ENCODE measurements around the gene EMCN. TPM values are rescaled to one million over a fixed set of nuclear protein-coding genes. Genes with fewer than 3 reads are reported as not detected.
"Not testable (repeated sequence)": the region's sequence is repeated elsewhere in the genome, so short reads cannot be mapped to it uniquely, and the experiment has no call there.

Gene EMCN
- total RNA-seq, 4 donors from 2014 or later = 13.2 to 32.0 (median 21.9) TPM

DNA sequence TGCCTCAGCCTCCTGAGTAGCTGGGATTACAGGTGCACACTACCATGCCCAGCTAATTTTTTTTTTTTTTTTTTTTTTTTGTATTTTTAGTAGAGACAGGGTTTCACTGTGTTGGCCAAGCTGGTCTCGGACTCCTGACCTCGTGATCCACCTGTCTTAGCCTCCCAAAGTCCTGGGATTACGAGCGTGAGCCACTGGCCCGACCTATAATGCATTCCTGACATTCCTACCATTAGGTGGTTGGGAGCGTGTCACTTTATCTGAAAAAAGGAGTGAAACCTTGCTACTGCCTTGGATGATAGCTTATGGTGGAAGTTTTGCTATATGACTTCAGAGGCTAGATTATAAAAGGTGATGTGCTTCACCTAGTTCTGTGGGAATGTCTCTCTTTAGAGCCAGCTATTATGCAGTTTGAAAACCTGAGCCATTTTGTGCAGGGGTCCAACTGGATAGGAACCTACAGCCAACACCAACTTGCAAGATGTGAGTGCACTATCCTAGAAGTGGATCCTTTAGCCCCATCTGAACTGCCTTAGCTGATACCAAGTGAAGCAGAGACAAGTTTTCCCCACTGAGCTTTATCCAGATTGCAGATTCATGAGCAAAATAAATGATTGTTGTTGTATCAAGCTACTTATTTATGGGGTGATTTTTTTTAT is 29.8 kb upstream of the EMCN start:
- WGBS, 2 donors = 81 to 85% methylated on average over 5 to 6 of the region's 6 CpGs
- no peak overlapping the region for H3K27ac ChIP-seq
- H3K4me1 ChIP-seq = no peaks in the 10 kb centered on the region
- DNase-seq (ENCODE audit: low spot score in 2 of 2) = no peak
- no peak overlapping the region for H3K4me3 ChIP-seq
- H3K27me3 ChIP-seq = no peaks in the 10 kb centered on the region
- no peaks in the 10 kb centered on the region for H3K9me3 ChIP-seq
- TF ChIP-seq POLR2A (IDR thresholded peaks at IDR 0.05) = no peak
- TF ChIP-seq, protein P1, sequence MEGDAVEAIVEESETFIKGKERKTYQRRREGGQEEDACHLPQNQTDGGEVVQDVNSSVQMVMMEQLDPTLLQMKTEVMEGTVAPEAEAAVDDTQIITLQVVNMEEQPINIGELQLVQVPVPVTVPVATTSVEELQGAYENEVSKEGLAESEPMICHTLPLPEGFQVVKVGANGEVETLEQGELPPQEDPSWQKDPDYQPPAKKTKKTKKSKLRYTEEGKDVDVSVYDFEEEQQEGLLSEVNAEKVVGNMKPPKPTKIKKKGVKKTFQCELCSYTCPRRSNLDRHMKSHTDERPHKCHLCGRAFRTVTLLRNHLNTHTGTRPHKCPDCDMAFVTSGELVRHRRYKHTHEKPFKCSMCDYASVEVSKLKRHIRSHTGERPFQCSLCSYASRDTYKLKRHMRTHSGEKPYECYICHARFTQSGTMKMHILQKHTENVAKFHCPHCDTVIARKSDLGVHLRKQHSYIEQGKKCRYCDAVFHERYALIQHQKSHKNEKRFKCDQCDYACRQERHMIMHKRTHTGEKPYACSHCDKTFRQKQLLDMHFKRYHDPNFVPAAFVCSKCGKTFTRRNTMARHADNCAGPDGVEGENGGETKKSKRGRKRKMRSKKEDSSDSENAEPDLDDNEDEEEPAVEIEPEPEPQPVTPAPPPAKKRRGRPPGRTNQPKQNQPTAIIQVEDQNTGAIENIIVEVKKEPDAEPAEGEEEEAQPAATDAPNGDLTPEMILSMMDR (IDR thresholded peaks at IDR 0.05) = no peak
- TF ChIP-seq EP300 (IDR thresholded peaks at IDR 0.05) = no peak
- no peaks in the 10 kb centered on the region for H3K36me3 ChIP-seq

DNA sequence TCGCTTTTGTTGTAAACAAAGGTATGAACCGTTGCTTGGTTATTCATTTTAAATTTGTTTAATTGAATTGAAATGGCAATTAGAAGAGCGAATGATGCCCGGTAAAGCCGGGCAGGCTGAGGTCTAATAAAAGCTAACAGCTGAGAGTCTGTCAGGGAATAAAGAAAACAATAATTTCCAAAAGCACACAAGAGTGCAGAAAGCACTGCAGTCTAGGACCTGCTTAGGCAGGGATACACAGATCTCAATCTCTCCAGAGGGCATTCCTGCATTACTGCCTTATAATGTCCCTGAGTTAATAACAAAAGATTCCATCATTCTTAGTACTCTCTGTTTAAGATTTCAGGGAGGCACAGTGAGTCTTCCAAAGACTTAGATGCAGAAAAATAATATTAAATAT is 27.6 kb upstream of the EMCN start:
- 82 to 87% methylated on average over 5 of the region's 5 CpGs for WGBS, 2 donors
- TF ChIP-seq EP300 (IDR thresholded peaks at IDR 0.05) (no peak), POLR2A (IDR thresholded peaks at IDR 0.05) (no peak)
- TF ChIP-seq, protein P1 (IDR thresholded peaks at IDR 0.05) = no peak
- H3K27ac ChIP-seq = no peak overlapping the region
- no peaks in the 10 kb centered on the region for H3K27me3 ChIP-seq
- H3K4me1 ChIP-seq = no peaks in the 10 kb centered on the region
- H3K9me3 ChIP-seq = no peaks in the 10 kb centered on the region
- DNase-seq (ENCODE audit: low spot score in 2 of 2) = no peak
- H3K36me3 ChIP-seq = no peaks in the 10 kb centered on the region
- no peak overlapping the region for H3K4me3 ChIP-seq

DNA sequence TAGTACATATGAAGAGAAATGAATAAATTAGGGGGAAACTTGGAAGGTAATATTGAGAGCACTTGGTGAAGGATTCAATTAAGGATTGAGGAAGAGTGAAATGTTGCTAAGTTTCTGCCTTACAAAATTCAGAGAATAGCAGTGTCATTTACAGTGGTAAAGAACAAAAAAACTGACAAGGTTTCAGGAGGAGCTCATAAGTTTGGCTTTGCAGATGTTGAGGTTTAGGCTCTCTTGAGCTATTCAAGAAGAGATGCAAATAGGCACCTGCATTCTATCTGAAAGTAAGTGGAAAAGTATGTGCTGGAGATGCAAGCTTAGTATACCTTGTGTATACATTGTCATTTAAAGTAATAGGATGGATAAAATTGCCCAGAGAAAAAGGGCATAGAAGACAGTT is 22.3 kb upstream of the EMCN start:
- Histone ChIP-seq H3K27ac (no peak overlapping the region), H3K4me3 (no peak overlapping the region), H3K9me3 (peaks cover 0 to 4% (median 0%) of the 10 kb centered on the region in 4 donors), H3K36me3 (no peaks in the 10 kb centered on the region), H3K27me3 (no peaks in the 10 kb centered on the region), H3K4me1 (no peaks in the 10 kb centered on the region)
- TF ChIP-seq POLR2A (IDR thresholded peaks at IDR 0.05) (no peak), EP300 (IDR thresholded peaks at IDR 0.05) (no peak)
- TF ChIP-seq, protein P1 (IDR thresholded peaks at IDR 0.05) = no peak
- DNase-seq (ENCODE audit: low spot score in 2 of 2) = no peak

DNA sequence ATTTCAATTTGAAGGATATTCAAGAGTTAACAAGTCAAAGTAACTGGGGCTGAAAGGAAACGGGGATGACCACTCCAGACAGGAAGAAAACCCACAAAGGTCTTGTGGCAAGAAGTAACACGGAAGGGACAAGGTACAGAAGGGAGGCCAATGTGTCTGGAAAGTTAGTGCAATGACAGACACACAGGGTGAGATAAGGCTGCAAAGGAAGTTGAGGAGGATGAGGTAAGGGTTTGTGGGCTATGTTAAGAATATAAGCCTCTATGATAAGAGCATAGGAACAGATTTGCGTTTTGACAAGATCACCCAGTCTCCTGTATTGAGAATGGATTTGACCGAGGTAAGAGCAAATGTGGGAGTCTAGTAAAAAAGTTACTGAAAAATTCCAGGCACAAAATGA is 21.9 kb upstream of the EMCN start:
- Histone ChIP-seq H3K4me3 (no peak overlapping the region), H3K27me3 (no peaks in the 10 kb centered on the region), H3K9me3 (peaks cover 0 to 4% (median 0%) of the 10 kb centered on the region in 4 donors), H3K4me1 (no peaks in the 10 kb centered on the region), H3K27ac (no peak overlapping the region), H3K36me3 (no peaks in the 10 kb centered on the region)
- DNase-seq (ENCODE audit: low spot score in 2 of 2) = no peak
- TF ChIP-seq EP300 (IDR thresholded peaks at IDR 0.05) (no peak), POLR2A (IDR thresholded peaks at IDR 0.05) (no peak)
- TF ChIP-seq, protein P1 (IDR thresholded peaks at IDR 0.05) = no peak
- WGBS, 2 donors = 62 to 63% methylated on average over 4 of the region's 4 CpGs

DNA sequence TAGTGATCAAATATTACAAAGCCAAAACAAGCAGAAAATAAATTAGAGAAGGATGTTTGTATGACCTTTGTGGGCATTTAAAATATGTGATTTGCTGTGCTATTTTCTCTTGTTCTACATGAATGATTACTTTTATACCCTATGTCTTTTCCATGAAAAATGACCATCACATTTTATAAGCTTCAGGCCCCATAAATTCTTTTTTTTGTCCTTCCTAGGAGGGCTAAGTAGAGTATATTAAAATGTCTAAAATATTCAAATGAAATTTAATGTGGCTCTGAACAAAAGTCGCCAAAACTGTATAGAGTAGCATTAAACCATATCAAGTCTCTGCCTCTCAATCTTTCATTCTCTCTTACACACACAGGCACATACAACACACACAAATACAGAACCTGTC is 15.9 kb upstream of the EMCN start:
- WGBS, 2 donors = 88 to 89% methylated on average over 1 of the region's 1 CpG
- H3K4me3 ChIP-seq = no peak overlapping the region
- no peaks in the 10 kb centered on the region for H3K36me3 ChIP-seq
- TF ChIP-seq EP300 (IDR thresholded peaks at IDR 0.05) (no peak), POLR2A (IDR thresholded peaks at IDR 0.05) (no peak)
- TF ChIP-seq, protein P1 (IDR thresholded peaks at IDR 0.05) = no peak
- H3K4me1 ChIP-seq = no peaks in the 10 kb centered on the region
- H3K27ac ChIP-seq = no peak overlapping the region
- DNase-seq (ENCODE audit: low spot score in 2 of 2) = no peak
- no peaks in the 10 kb centered on the region for H3K27me3 ChIP-seq
- peaks cover 0 to 12% (median 0%) of the 10 kb centered on the region in 4 donors for H3K9me3 ChIP-seq

DNA sequence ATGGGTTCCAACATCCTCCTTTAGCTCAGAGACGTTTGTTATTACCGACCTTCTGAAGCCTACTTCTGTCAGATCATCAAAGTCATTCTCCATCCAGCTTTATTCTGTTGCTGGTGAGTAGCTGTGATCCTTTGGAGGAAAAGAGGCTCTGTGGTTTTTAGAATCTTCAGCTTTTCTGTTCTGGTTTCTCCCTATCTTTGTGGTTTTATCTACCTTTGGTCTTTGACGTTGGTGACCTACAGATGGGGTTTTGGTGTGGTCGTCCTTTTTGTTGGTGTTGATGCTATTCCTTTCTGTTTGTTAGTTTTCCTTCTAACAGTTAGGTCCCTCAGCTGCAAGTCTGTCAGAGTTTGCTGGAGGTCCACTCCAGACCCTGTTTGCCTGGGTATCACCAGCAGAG is 12.3 kb upstream of the EMCN start:
- not testable (repeated sequence) for H3K27me3 ChIP-seq; H3K4me3 ChIP-seq; H3K4me1 ChIP-seq; H3K27ac ChIP-seq; DNase-seq (ENCODE audit: low spot score in 2 of 2); H3K36me3 ChIP-seq
- peaks cover 0 to 13% (median 0%) of the 10 kb centered on the region in 4 donors for H3K9me3 ChIP-seq
- 83 to 94% methylated on average over 4 of the region's 4 CpGs for WGBS, 2 donors

Measured in tibial nerve (tissue), 4 donors.